ENCODE data around the gene KCNJ10.

- TF ChIP-seq CTCF (IDR thresholded peaks at IDR 0.05) (no peak), POLR2A (IDR thresholded peaks at IDR 0.05) (no peak)
Measured at GRCh38 chr1:159959451-159959850, 110.5 kb downstream of the KCNJ10 start.
